Adipose tissue (tissue), 3 donors: ENCODE data around the gene ATP7A. TPM values are rescaled to one million over a fixed set of nuclear protein-coding genes. Genes with fewer than 3 reads are reported as not detected.
"Not testable (repeated sequence)": the region's sequence is repeated elsewhere in the genome, so short reads cannot be mapped to it uniquely, and the experiment has no call there.

Experiments used
- H3K27ac ChIP-seq: one replicate; pipeline ENCODE4 v1.5.1; 2013; ENCODE audit warnings: low read depth, low read length
- WGBS, 3 donors: extraction: QIAGEN DNeasy Blood & Tissue Kit; methylation state at CpG; one replicate each; pipeline ENCODE4 v1.1.7; 2013; 5-methylcytosine and 5-hydroxymethylcytosine counted together
- polyA plus RNA-seq, 3 donors: library from polyadenylated mRNA; stranded (reverse); fragments of 200-250 nt; gene quantifications; one replicate each; pipeline ENCODE4 v1.2.3, GENCODE V29; 2013
- donor health status: healthy with polysubstance abuse.
- donor health status: Bipolar disorder and iron deficiency.
- donor health status: healthy.

The ATP7A gene
- polyA plus RNA-seq, 3 donors: 1.4 to 2.5 (median 1.5) TPM

DNA sequence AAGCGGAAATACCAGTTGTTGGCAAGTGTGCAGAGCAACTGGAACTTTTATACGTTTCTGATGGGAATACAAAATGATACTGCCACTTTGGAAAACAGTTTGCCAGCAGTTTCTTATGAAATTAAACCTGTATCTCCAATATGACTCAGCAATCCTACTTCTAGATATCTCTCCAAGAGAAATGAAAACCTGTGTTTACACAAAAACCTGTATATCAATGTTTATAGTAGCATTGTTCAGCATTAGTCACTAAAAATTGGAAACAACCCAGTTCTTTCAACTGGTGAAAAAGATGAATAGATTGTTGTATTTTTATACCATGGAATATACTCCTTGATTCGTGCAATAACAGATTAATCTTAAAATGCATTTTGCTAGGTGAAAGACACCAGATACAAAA is 26.8 kb downstream of the ATP7A start:
- WGBS, 3 donors: 15 to 66% (median 48%) methylated on average over 3 of the region's 3 CpGs
- no peak overlapping the region for H3K27ac ChIP-seq

GRCh38 chrX:77938083-77938680 is 27.7 kb downstream of the ATP7A start:
- H3K27ac ChIP-seq: no peak overlapping the region
- 17 to 80% (median 74%) methylated on average over 4 of the region's 4 CpGs for WGBS, 3 donors

DNA sequence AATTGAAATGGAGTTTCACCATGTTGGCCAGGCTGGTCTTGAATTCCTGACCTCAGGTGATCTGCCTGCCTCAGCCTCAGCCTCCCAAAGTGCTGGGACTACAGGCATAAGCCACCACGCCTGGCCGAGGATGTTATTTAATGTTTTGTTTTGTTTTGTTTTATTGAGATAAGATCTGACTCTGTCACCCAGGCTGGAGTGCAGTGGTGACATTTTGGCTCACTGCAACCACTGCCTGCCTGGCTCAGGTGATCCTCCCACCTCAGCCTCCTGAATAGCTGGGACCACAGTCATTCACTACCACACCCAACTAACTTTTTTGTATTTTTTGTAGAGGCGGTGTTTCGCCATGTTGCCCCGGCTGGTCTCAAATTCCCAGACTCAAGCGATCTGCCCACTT is 34.5 kb downstream of the ATP7A start:
- H3K27ac ChIP-seq: not testable (repeated sequence)
- 90 to 100% (median 95%) methylated on average over 6 of the region's 6 CpGs for WGBS, 3 donors

- WGBS, 3 donors: 71 to 91% (median 76%) methylated on average over 5 to 7 of the region's 7 CpGs
- no peak overlapping the region for H3K27ac ChIP-seq
Observed at GRCh38 chrX:77945910-77946545, 35.5 kb downstream of the ATP7A start.

GRCh38 chrX:77946571-77946970 is 36.1 kb downstream of the ATP7A start:
- H3K27ac ChIP-seq: no peak overlapping the region
- 78 to 88% (median 87%) methylated on average over 2 of the region's 2 CpGs for WGBS, 3 donors

GRCh38 chrX:77949840-77950239 is 39.3 kb downstream of the ATP7A start:
- WGBS, 3 donors: 75 to 98% (median 77%) methylated on average over 2 of the region's 2 CpGs

GRCh38 chrX:77952173-77952572 is 41.7 kb downstream of the ATP7A start:
- H3K27ac ChIP-seq: no peak overlapping the region
- WGBS, 3 donors: 74 to 82% (median 76%) methylated on average over 1 of the region's 1 CpG

More at GRCh38 chrX:77949840-77950239, 39.3 kb downstream of the ATP7A start:
- no peak overlapping the region for H3K27ac ChIP-seq

- no peak overlapping the region for H3K27ac ChIP-seq
- WGBS, 3 donors: 38 to 58% (median 56%) methylated on average over 1 of the region's 1 CpG
Observed at GRCh38 chrX:77953302-77953701, 42.8 kb downstream of the ATP7A start.

DNA sequence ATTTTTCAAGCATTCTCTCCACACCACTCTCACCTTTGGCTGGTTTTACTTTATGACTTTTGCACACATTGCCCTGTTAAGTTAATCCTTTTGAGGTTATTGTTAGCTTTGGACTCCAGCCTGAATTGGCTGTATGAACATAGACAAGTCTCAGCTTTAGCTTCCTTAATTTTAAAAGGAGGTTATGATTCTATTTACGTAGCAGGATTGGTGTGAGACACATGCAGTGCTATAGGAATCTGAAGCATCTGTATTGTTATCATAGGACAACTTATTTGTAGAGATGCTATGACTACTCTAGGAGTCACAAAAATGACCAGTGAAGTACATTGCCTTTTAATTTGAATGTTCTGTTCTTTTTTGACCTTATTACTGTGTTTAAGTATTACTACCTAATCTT is 43.2 kb downstream of the ATP7A start:
- H3K27ac ChIP-seq: no peak overlapping the region
- WGBS, 3 donors: 32 to 78% (median 70%) methylated on average over 1 of the region's 1 CpG

- no peak overlapping the region for H3K27ac ChIP-seq
- WGBS, 3 donors: 55 to 76% (median 56%) methylated on average over 1 of the region's 1 CpG
Observed at GRCh38 chrX:77960567-77960966, 50.1 kb downstream of the ATP7A start.

DNA sequence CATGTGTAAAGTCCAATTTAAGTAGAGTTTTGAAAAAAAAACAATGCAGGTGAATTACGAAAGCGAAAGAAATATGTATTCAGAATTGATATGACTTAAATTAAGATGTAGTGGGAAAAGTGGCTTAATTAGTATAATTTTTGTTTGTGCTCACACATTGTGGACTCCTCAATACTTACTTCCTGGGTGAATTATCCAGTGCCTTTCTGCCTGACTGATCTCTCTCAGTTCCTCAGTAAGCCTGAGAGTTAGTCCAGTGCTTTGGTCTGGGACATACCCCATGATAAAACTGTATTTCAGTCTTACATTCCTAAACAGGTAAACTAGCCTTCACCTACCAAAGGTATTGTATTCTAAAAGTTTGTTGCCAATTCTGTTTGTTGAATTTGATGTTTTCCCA is 50.6 kb downstream of the ATP7A start:
- no peak overlapping the region for H3K27ac ChIP-seq
- 97 to 100% (median 97%) methylated on average over 2 of the region's 2 CpGs for WGBS, 3 donors

- WGBS, 3 donors: 73 to 84% (median 79%) methylated on average over 13 of the region's 13 CpGs
- H3K27ac ChIP-seq: no peak overlapping the region
Observed at GRCh38 chrX:77962068-77962902, 51.8 kb downstream of the ATP7A start.

- WGBS, 3 donors: 91 to 94% (median 94%) methylated on average over 3 of the region's 3 CpGs
- H3K27ac ChIP-seq: no peak overlapping the region
Observed at GRCh38 chrX:77966361-77966760, 55.9 kb downstream of the ATP7A start.

GRCh38 chrX:77967631-77968030 is 57.1 kb downstream of the ATP7A start:
- H3K27ac ChIP-seq: no peak overlapping the region
- WGBS, 3 donors: 56 to 92% (median 58%) methylated on average over 1 of the region's 1 CpG

- WGBS, 3 donors: 89 to 98% (median 98%) methylated on average over 8 to 13 of the region's 13 CpGs
- no peak within 1 kb of the TSS for H3K27ac ChIP-seq
Observed at GRCh38 chrX:77969538-77969937, 59.0 kb downstream of the ATP7A start, which contains the start of gene PGAM4. Gene PGAM4, minus strand, starts transcription at chrX:77969638. Its CDS starts 0 bp downstream, at chrX:77969638.

DNA sequence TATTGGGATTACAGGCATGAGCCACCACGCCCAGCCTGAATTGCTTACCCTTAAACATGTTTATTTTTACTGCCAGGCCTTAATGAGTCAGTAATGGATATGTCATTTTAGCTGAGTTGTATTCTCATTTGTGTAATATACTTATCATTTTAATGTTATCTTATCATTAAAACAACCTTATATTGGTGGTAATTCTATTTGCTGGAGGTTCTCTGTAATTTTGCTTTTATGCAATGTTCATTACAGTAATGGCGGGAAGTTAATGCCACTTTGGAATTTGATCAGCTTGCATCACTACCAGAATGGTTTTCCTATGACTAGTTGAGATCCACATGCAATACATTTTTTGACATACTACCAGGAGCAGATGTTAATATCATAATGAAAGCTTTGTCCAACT is 65.3 kb downstream of the ATP7A start:
- 77 to 96% (median 80%) methylated on average over 2 of the region's 2 CpGs for WGBS, 3 donors

GRCh38 chrX:77977095-77977494 is 66.6 kb downstream of the ATP7A start:
- H3K27ac ChIP-seq: no peak overlapping the region

More for the DNA sequence above, 65.3 kb downstream of the ATP7A start:
- H3K27ac ChIP-seq: no peak overlapping the region

- H3K27ac ChIP-seq: no peak overlapping the region
- 83 to 95% (median 87%) methylated on average over 1 of the region's 1 CpG for WGBS, 3 donors
Observed at GRCh38 chrX:77977518-77977917, 67.0 kb downstream of the ATP7A start.

- 84 to 98% (median 97%) methylated on average over 4 of the region's 4 CpGs for WGBS, 3 donors
- no peak overlapping the region for H3K27ac ChIP-seq
Observed at GRCh38 chrX:77979870-77980269, 69.4 kb downstream of the ATP7A start.
